H9 (cell line): ENCODE data around the gene FSTL1. TPM values are rescaled to one million over a fixed set of nuclear protein-coding genes. Genes with fewer than 3 reads are reported as not detected.

Experiments
- DNase-seq: peaks from one replicate; pipeline ENCODE4 v3.0.0-alpha.2; 2017
- H2AFZ ChIP-seq: one replicate; pipeline ENCODE4 v1.6.1; 2013; ENCODE audit warnings: mild to moderate bottlenecking, low read length, control low read depth, moderate library complexity
- H2AK5ac ChIP-seq: 2 replicates; pipeline ENCODE4 v1.6.1; 2013; ENCODE audit warnings: low read length, control low read depth, mixed read lengths; ENCODE audit not compliant: insufficient read length
- H2BK120ac ChIP-seq: one replicate; pipeline ENCODE4 v1.6.1; 2013; ENCODE audit warnings: low read depth, mild to moderate bottlenecking, low read length, control low read depth, inconsistent platforms; ENCODE audit not compliant: poor library complexity, severe bottlenecking
- H2BK12ac ChIP-seq: 2 replicates; pipeline ENCODE4 v1.6.1; 2013; ENCODE audit warnings: low read length, control low read depth, mixed read lengths, low read depth; ENCODE audit not compliant: insufficient read length
- H2BK15ac ChIP-seq: 2 replicates; pipeline ENCODE4 v1.6.1; 2013; ENCODE audit warnings: low read depth, low read length, control low read depth
- H2BK20ac ChIP-seq: one replicate; pipeline ENCODE4 v1.6.1; 2013; ENCODE audit warnings: low read depth, mild to moderate bottlenecking, low read length, control low read depth, inconsistent platforms; ENCODE audit not compliant: poor library complexity, severe bottlenecking
- H2BK5ac ChIP-seq: 2 replicates; pipeline ENCODE4 v1.6.1; 2013; ENCODE audit warnings: low read length, control low read depth, mixed read lengths; ENCODE audit not compliant: insufficient read length
- H3K14ac ChIP-seq: 2 replicates; pipeline ENCODE4 v1.6.1; 2013; ENCODE audit warnings: low read length, control low read depth; ENCODE audit not compliant: insufficient read depth
- H3K18ac ChIP-seq: 2 replicates; pipeline ENCODE4 v1.6.1; 2013; ENCODE audit warnings: low read depth, mild to moderate bottlenecking, mixed read lengths, low read length, control low read depth; ENCODE audit not compliant: insufficient read length
- H3K23ac ChIP-seq: 2 replicates; pipeline ENCODE4 v1.6.1; 2013; ENCODE audit warnings: low read length, control low read depth, mixed read lengths, low read depth; ENCODE audit not compliant: insufficient read length
- H3K23me2 ChIP-seq: 2 replicates; pipeline ENCODE4 v1.6.1; 2013; ENCODE audit warnings: low read depth, mild to moderate bottlenecking, mixed read lengths, low read length, control low read depth; ENCODE audit not compliant: insufficient read length, poor library complexity, severe bottlenecking
- H3K27ac ChIP-seq: 2 replicates; pipeline ENCODE4 v1.5.1; 2013; ENCODE audit warnings: low read length, control low read depth, mixed read lengths, low read depth; ENCODE audit not compliant: insufficient read length
- H3K27me3 ChIP-seq: 2 replicates; pipeline ENCODE4 v1.6.1; 2013; ENCODE audit warnings: low read length, control low read depth, inconsistent platforms; ENCODE audit not compliant: insufficient read depth
- H3K4ac ChIP-seq: 2 replicates; pipeline ENCODE4 v1.6.1; 2013; ENCODE audit warnings: low read depth, mild to moderate bottlenecking, control low read depth, inconsistent platforms, low read length, moderate library complexity
- H3K4me1 ChIP-seq: 2 replicates; pipeline ENCODE4 v1.6.1; 2013; ENCODE audit warnings: low read length, control low read depth, inconsistent platforms; ENCODE audit not compliant: insufficient read depth
- H3K4me2 ChIP-seq: 2 replicates; pipeline ENCODE4 v1.6.1; 2013; ENCODE audit warnings: low read length, control low read depth, mixed read lengths; ENCODE audit not compliant: insufficient read length, insufficient read depth
- H3K56ac ChIP-seq: 2 replicates; pipeline ENCODE4 v1.6.1; 2013; ENCODE audit warnings: low read depth, mild to moderate bottlenecking, mixed read lengths, low read length, control low read depth; ENCODE audit not compliant: insufficient read length
- H3K79me1 ChIP-seq: 2 replicates; pipeline ENCODE4 v1.6.1; 2013; ENCODE audit warnings: low read depth, mild to moderate bottlenecking, moderate library complexity, low read length, control low read depth, inconsistent platforms; ENCODE audit not compliant: insufficient read depth, poor library complexity, severe bottlenecking
- H3K79me2 ChIP-seq: 2 replicates; pipeline ENCODE4 v1.6.1; 2013; ENCODE audit warnings: low read length, control low read depth, inconsistent platforms; ENCODE audit not compliant: insufficient read depth
- H3K9ac ChIP-seq: 2 replicates; pipeline ENCODE4 v1.6.1; 2013; ENCODE audit warnings: low read length, control low read depth, mixed read lengths; ENCODE audit not compliant: insufficient read length; ENCODE audit errors: extremely low read depth
- H3K9me3 ChIP-seq: one replicate; pipeline ENCODE4 v1.6.1; 2013; ENCODE audit warnings: low read depth, low read length, inconsistent platforms; ENCODE audit not compliant: control insufficient read depth
- H3T11ph ChIP-seq: one replicate; pipeline ENCODE4 v1.6.1; 2013; ENCODE audit warnings: mild to moderate bottlenecking, low read length, control low read depth, inconsistent platforms
- H4K20me1 ChIP-seq: one replicate; pipeline ENCODE4 v1.6.1; 2013; ENCODE audit not compliant: control insufficient read depth, insufficient read length, insufficient read depth
- H4K5ac ChIP-seq: 2 replicates; pipeline ENCODE4 v1.6.1; 2013; ENCODE audit warnings: low read depth, mild to moderate bottlenecking, mixed read lengths, low read length, control low read depth; ENCODE audit not compliant: insufficient read length
- H4K8ac ChIP-seq: replicated peaks from 2 replicates; pipeline ENCODE4 v1.6.1; 2013; ENCODE audit warnings: low read length, control low read depth, mixed read lengths, low read depth; ENCODE audit not compliant: insufficient read length
- H4K91ac ChIP-seq: 2 replicates; pipeline ENCODE4 v1.6.1; 2013; ENCODE audit warnings: low read depth, mild to moderate bottlenecking, moderate library complexity, mixed read lengths, low read length, control low read depth; ENCODE audit not compliant: insufficient read length
- H3K27ac Mint-ChIP-seq, 3 experiments: 2 replicates in 2 of 3; 3 replicates in 1 of 3; pipeline ENCODE4 v1.8.0; 2020 to 2021; ENCODE audit warnings: mixed read lengths in 3 of 3, mild to moderate bottlenecking in 1 of 3, moderate library complexity in 1 of 3
- H3K27me3 Mint-ChIP-seq: 2 replicates; pipeline ENCODE4 v1.8.0; 2021; ENCODE audit warnings: low read depth, mild to moderate bottlenecking, moderate library complexity, mixed read lengths
- H3K36me3 Mint-ChIP-seq, 3 experiments: 2 replicates in 2 of 3; 3 replicates in 1 of 3; pipeline ENCODE4 v1.8.0; 2020 to 2021; ENCODE audit warnings: low read depth in 3 of 3, mixed read lengths in 3 of 3; ENCODE audit not compliant: insufficient read depth in 1 of 3
- H3K4me1 Mint-ChIP-seq, 2 experiments: 2 replicates each; pipeline ENCODE4 v1.8.0; 2020; ENCODE audit warnings: mixed read lengths in 2 of 2
- H3K4me3 Mint-ChIP-seq, 2 experiments: 2 replicates in 1 of 2; 3 replicates in 1 of 2; pipeline ENCODE4 v1.8.0; 2020 to 2021; ENCODE audit warnings: mild to moderate bottlenecking in 2 of 2, mixed read lengths in 2 of 2, moderate library complexity in 1 of 2
- H3K9me3 Mint-ChIP-seq, 2 experiments: 2 replicates in 1 of 2; 3 replicates in 1 of 2; pipeline ENCODE4 v1.8.0; 2020; ENCODE audit warnings: mild to moderate bottlenecking in 2 of 2, mixed read lengths in 2 of 2, moderate library complexity in 1 of 2
- WGBS: extraction: QIAGEN DNeasy Blood & Tissue Kit; methylation state at CpG from one replicate; pipeline ENCODE4 v1.1.7; 2013; ENCODE audit warnings: missing lambda C conversion rate, low lambda C conversion rate, mixed read lengths; ENCODE audit not compliant: insufficient read length; ENCODE audit errors: extremely low coverage; 5-methylcytosine and 5-hydroxymethylcytosine counted together
- total RNA-seq: library from RNA; stranded (reverse); gene quantifications from 2 replicates; pipeline ENCODE4 v1.2.1, GENCODE V29; 2021
- TF ChIP-seq, protein P1 (sequence below): fragments of 200-600 bp; sonication (generic); conservative IDR thresholded peaks from 3 replicates; pipeline ENCODE4 v1.8.0; 2021; ENCODE audit warnings: antibody characterized with exemption, mild to moderate bottlenecking

FSTL1 gene
- total RNA-seq, 1 experiment from 2014 or later = 326 TPM

DNA sequence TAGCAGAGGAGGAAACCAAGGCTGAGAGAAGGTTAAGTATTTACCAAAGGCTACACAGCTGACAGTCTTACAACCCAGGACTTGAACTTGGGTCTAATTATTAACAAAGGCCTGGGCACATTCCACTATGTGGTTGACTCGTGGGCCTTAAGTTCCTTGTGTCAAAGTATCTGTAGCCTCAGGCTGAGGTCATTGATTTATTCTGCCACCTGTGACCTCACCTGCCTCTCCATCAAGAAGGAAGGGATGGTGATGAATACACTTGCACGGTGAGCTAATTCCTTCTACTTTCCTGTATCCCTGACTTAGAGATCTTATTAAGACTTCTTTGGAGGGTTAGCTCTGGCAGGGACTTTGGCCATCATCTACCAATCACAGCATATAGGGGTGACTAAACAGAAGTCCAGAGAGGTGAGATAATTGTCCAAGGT is 81.7 kb downstream of the FSTL1 start:
- no peak overlapping the region for H2BK12ac ChIP-seq
- Mint-ChIP-seq H3K9me3 (peaks cover 0 to 3% of the 10 kb centered on the region in 2 experiments; a peak in 3 of 5 replicates), H3K4me3 (no peak overlapping the region), H3K27me3 (peaks cover 5% of the 10 kb centered on the region), H3K36me3 (no peaks in the 10 kb centered on the region), H3K4me1 (no peaks in the 10 kb centered on the region), H3K27ac (no peak overlapping the region)
- H4K5ac ChIP-seq = no peak overlapping the region
- WGBS = no CpG with 5 or more reads among the region's 2 CpGs
- no peak overlapping the region for H4K91ac ChIP-seq
- H3K4me1 ChIP-seq = no peaks in the 10 kb centered on the region
- no peaks in the 10 kb centered on the region for H3K27me3 ChIP-seq
- H4K8ac ChIP-seq = no peak overlapping the region
- no peak overlapping the region for H3K14ac ChIP-seq
- no peak overlapping the region for H2AK5ac ChIP-seq
- H2BK120ac ChIP-seq = no peak overlapping the region
- no peak overlapping the region for H2AFZ ChIP-seq
- H3K23ac ChIP-seq = no peak overlapping the region
- H3K9me3 ChIP-seq = no peaks in the 10 kb centered on the region
- H3K79me1 ChIP-seq = no peaks in the 10 kb centered on the region
- no peak overlapping the region for H3K4ac ChIP-seq
- no peak overlapping the region for H2BK20ac ChIP-seq
- DNase-seq = no peak
- no peak overlapping the region for H3K27ac ChIP-seq
- H3K18ac ChIP-seq = no peak overlapping the region
- no peak overlapping the region for H3T11ph ChIP-seq
- H3K79me2 ChIP-seq = no peaks in the 10 kb centered on the region
- no peak overlapping the region for H2BK5ac ChIP-seq
- no peaks in the 10 kb centered on the region for H4K20me1 ChIP-seq
- TF ChIP-seq, protein P1, sequence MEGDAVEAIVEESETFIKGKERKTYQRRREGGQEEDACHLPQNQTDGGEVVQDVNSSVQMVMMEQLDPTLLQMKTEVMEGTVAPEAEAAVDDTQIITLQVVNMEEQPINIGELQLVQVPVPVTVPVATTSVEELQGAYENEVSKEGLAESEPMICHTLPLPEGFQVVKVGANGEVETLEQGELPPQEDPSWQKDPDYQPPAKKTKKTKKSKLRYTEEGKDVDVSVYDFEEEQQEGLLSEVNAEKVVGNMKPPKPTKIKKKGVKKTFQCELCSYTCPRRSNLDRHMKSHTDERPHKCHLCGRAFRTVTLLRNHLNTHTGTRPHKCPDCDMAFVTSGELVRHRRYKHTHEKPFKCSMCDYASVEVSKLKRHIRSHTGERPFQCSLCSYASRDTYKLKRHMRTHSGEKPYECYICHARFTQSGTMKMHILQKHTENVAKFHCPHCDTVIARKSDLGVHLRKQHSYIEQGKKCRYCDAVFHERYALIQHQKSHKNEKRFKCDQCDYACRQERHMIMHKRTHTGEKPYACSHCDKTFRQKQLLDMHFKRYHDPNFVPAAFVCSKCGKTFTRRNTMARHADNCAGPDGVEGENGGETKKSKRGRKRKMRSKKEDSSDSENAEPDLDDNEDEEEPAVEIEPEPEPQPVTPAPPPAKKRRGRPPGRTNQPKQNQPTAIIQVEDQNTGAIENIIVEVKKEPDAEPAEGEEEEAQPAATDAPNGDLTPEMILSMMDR = no peak
- no peak overlapping the region for H3K4me2 ChIP-seq
- no peak overlapping the region for H2BK15ac ChIP-seq
- H3K23me2 ChIP-seq = no peaks in the 10 kb centered on the region
- H3K9ac ChIP-seq = no peak overlapping the region
- no peak overlapping the region for H3K56ac ChIP-seq
